ENCODE data around the gene CLDN18.

- no peak for TF ChIP-seq CTCF (IDR thresholded peaks at IDR 0.05)
- TF ChIP-seq POLR2A (IDR thresholded peaks at IDR 0.05), result no peak
Observed at GRCh38 chr3:138019281-138020069, 9.5 kb downstream of the CLDN18 start.
